PC-9 (cell line): ENCODE data around the gene NELFB. TPM values are rescaled to one million over a fixed set of nuclear protein-coding genes. Genes with fewer than 3 reads are reported as not detected.

Experiments
- BruUV-seq: library from RNA; stranded (reverse); fragments of 400-500 nt; replicated peaks from 2 replicates; lab custom pipeline; 2021; lab: Mats Ljungman, UMichigan
- CTCF ChIA-PET: fragments of 300-600 bp; sonication (Branson Sonifier 250); formaldehyde crosslinking; loops from one replicate; lab custom pipeline; 2022; ENCODE audit warnings: antibody characterized with exemption; lab: Charles Lee
- POLR2A ChIA-PET: fragments of 300-600 bp; sonication (Branson Sonifier 250); formaldehyde crosslinking; loops from one replicate; lab custom pipeline; 2022; ENCODE audit warnings: antibody characterized with exemption; ENCODE audit not compliant: unreplicated experiment; lab: Charles Lee
- DNase-seq, 2 experiments: peaks; one replicate each; pipeline versions ENCODE4 v3.0.0 to v3.0.0-alpha.2; 2015 to 2022; ENCODE audit warnings: mixed read lengths in 1 of 2
- H2AFZ ChIP-seq: fragments of 200-600 bp; sonication (generic); 2 replicates; pipeline ENCODE4 v1.8.1; 2017; ENCODE audit warnings: antibody characterized with exemption
- H3F3A ChIP-seq: fragments of 200-600 bp; sonication (generic); 2 replicates; pipeline ENCODE4 v1.8.1; 2017; ENCODE audit warnings: antibody characterized with exemption, mild to moderate bottlenecking, low read depth; ENCODE audit not compliant: insufficient read depth
- H3K27ac ChIP-seq: fragments of 200-600 bp; sonication (generic); 2 replicates; pipeline ENCODE4 v1.6.1; 2016; ENCODE audit warnings: mixed run types
- H3K27me3 ChIP-seq: fragments of 200-600 bp; sonication (generic); 2 replicates; pipeline ENCODE4 v1.6.1; 2016; ENCODE audit warnings: low read depth, mixed run types; ENCODE audit not compliant: insufficient read depth
- H3K36me3 ChIP-seq: fragments of 200-600 bp; sonication (generic); 2 replicates; pipeline ENCODE4 v1.6.1; 2016; ENCODE audit warnings: low read depth, mixed run types
- H3K4me1 ChIP-seq: fragments of 200-600 bp; sonication (generic); replicated peaks from 2 replicates; pipeline ENCODE4 v1.6.1; 2016; ENCODE audit warnings: mixed run types; ENCODE audit not compliant: insufficient read depth
- H3K4me2 ChIP-seq: fragments of 200-600 bp; sonication (generic); 2 replicates; pipeline ENCODE4 v1.6.1; 2017; ENCODE audit warnings: mixed run types
- H3K4me3 ChIP-seq: fragments of 200-600 bp; sonication (generic); 2 replicates; pipeline ENCODE4 v1.6.1; 2016; ENCODE audit warnings: mixed run types
- H3K79me2 ChIP-seq: fragments of 200-600 bp; sonication (generic); 2 replicates; pipeline ENCODE4 v1.6.1; 2017; ENCODE audit warnings: low read depth, mixed run types
- H3K9me2 ChIP-seq: fragments of 200-600 bp; sonication (generic); 2 replicates; pipeline ENCODE4 v1.8.1; 2017; ENCODE audit warnings: mild to moderate bottlenecking; ENCODE audit not compliant: insufficient read depth
- H3K9me3 ChIP-seq: fragments of 200-600 bp; sonication (generic); 2 replicates; pipeline ENCODE4 v1.8.1; 2016; ENCODE audit warnings: low read depth; ENCODE audit not compliant: insufficient read depth
- H4K20me1 ChIP-seq: fragments of 200-600 bp; sonication (generic); 2 replicates; pipeline ENCODE4 v1.8.1; 2017; ENCODE audit not compliant: insufficient read depth
- CTCF ChIP-seq: fragments of 200-600 bp; sonication (generic); conservative IDR thresholded peaks from 2 replicates; pipeline ENCODE4 v1.6.1; 2017; ENCODE audit warnings: mixed run types, antibody characterized with exemption, mild to moderate bottlenecking, moderate library complexity
- EZH2 ChIP-seq: fragments of 200-600 bp; sonication (generic); IDR thresholded peaks from 2 replicates; pipeline ENCODE4 v1.8.0; 2017; ENCODE audit warnings: antibody characterized with exemption, low read depth
- intact Hi-C: fragments of 100-400 bp; cut with micrococcal nuclease; formaldehyde crosslinking; loops from one replicate; pipeline ENCODE4 v1.10.0; 2022; ENCODE audit not compliant: unreplicated experiment
- total RNA-seq: library from RNA; stranded (reverse); gene quantifications from 2 replicates; pipeline ENCODE4 v1.2.3, GENCODE V29; 2021

The NELFB gene
- total RNA-seq, 1 experiment from 2014 or later, result 94.2 TPM

GRCh38 chr9:137319011-137319738, 64.0 kb downstream of the NELFB start:
- Histone ChIP-seq H3K9me3 (no peaks in the 10 kb centered on the region), H3K9me2 (no peaks in the 10 kb centered on the region), H3K27ac (no peak overlapping the region), H3K36me3 (no peaks in the 10 kb centered on the region), H3K79me2 (no peaks in the 10 kb centered on the region), H3F3A (0 out of 2 replicates have a peak, but pooled peaks cover under 1% of the 10 kb centered on the region), H2AFZ (no peak overlapping the region), H3K4me2 (no peak overlapping the region), H3K4me3 (no peak overlapping the region), H3K27me3 (no peaks in the 10 kb centered on the region), H4K20me1 (no peaks in the 10 kb centered on the region), H3K4me1 (peaks cover 16% of the 10 kb centered on the region; the same call in 1 of the 2 replicates)
- POLR2A ChIA-PET, result no interaction called here
- TF ChIP-seq EZH2 (no peak), CTCF (peak; percentile 33; the same call in 1 of the 2 replicates)
- BruUV-seq, result no TSS peak
- intact Hi-C loops, result no loop called here
- DNase-seq, result peak in 1 of 2 experiments; percentile 63
- CTCF ChIA-PET, result interaction anchor here (1.6 kb wide), 1 partner anchor 17 kb away, joined by 10 read pairs; the partner anchor contains the start of gene NRARP

- H4K20me1 ChIP-seq, result no peaks in the 10 kb centered on the region
- H3K4me1 ChIP-seq, result peaks cover 16% of the 10 kb centered on the region; the same call in 1 of the 2 replicates
- no peaks in the 10 kb centered on the region for H3K9me2 ChIP-seq
- DNase-seq, result no peak
- H3K27ac ChIP-seq, result no peak overlapping the region
- ChIA-PET CTCF (interaction anchor here (1.6 kb wide), 1 partner anchor 18 kb away, joined by 10 read pairs; the partner anchor contains the start of gene NRARP), POLR2A (no interaction called here)
- BruUV-seq, result no TSS peak
- H2AFZ ChIP-seq, result no peak overlapping the region
- no peaks in the 10 kb centered on the region for H3F3A ChIP-seq
- no peaks in the 10 kb centered on the region for H3K9me3 ChIP-seq
- no peaks in the 10 kb centered on the region for H3K36me3 ChIP-seq
- H3K27me3 ChIP-seq, result no peaks in the 10 kb centered on the region
- H3K4me2 ChIP-seq, result no peak overlapping the region
- H3K79me2 ChIP-seq, result no peaks in the 10 kb centered on the region
- TF ChIP-seq EZH2, result no peak
- no peak for TF ChIP-seq CTCF
- intact Hi-C loops, result no loop called here
- H3K4me3 ChIP-seq, result no peak overlapping the region
Measured at GRCh38 chr9:137319739-137320551, 64.8 kb downstream of the NELFB start.

- DNase-seq, result no peak
- H2AFZ ChIP-seq, result no peak overlapping the region
- no peaks in the 10 kb centered on the region for H3K79me2 ChIP-seq
- no peaks in the 10 kb centered on the region for H3K27me3 ChIP-seq
- no peaks in the 10 kb centered on the region for H3F3A ChIP-seq
- no TSS peak for BruUV-seq
- intact Hi-C loops, result no loop called here
- no peak overlapping the region for H3K4me2 ChIP-seq
- TF ChIP-seq CTCF (no peak), EZH2 (no peak)
- no peaks in the 10 kb centered on the region for H4K20me1 ChIP-seq
- H3K4me3 ChIP-seq, result no peak overlapping the region
- CTCF ChIA-PET, result no interaction called here
- H3K9me2 ChIP-seq, result no peaks in the 10 kb centered on the region
- no peaks in the 10 kb centered on the region for H3K9me3 ChIP-seq
- POLR2A ChIA-PET, result no interaction called here
- H3K36me3 ChIP-seq, result no peaks in the 10 kb centered on the region
- H3K27ac ChIP-seq, result no peak overlapping the region
- H3K4me1 ChIP-seq, result peaks cover 8% of the 10 kb centered on the region; the same call in 1 of the 2 replicates
Measured at GRCh38 chr9:137320555-137321384, 65.6 kb downstream of the NELFB start.
